ENCODE data around the gene CWF19L1. TPM values are rescaled to one million over a fixed set of nuclear protein-coding genes. Genes with fewer than 3 reads are reported as not detected.

The CWF19L1 gene
- polyA plus RNA-seq, 1 donor: 38.8 TPM

GRCh38 chr10:100253041-100253440, 14.4 kb downstream of the CWF19L1 start:
- DNase-seq: no peak

DNA sequence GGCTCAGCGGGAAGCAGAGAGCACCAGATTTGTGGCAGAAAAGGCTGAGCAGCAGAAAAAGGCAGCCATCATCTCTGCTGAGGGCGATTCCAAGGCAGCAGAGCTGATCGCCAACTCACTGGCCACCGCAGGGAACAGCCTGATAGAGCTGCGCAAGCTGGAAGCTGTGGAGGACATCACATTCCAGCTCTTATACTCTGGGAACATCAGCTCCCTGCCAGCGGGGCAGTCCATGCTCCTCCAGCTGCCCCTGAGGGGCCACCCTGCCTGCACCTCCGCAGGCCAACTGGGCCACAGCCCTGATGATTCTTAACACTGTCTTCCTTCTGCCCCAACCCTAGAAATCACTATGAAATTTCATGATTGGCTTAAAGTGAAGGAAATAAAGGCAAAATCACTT, 18.6 kb downstream of the CWF19L1 start:
- no peak for DNase-seq

- no peak for DNase-seq
Observed at GRCh38 chr10:100245484-100246220, 21.8 kb downstream of the CWF19L1 start.

GRCh38 chr10:100239851-100240250, 27.6 kb downstream of the CWF19L1 start:
- no peak for DNase-seq

GRCh38 chr10:100238429-100238828, 29.0 kb downstream of the CWF19L1 start:
- no peak for DNase-seq

- no peak for DNase-seq
Observed at GRCh38 chr10:100232101-100232500, 35.3 kb downstream of the CWF19L1 start.

- no peak for DNase-seq
Observed at GRCh38 chr10:100229819-100230422, 37.5 kb downstream of the CWF19L1 start.

DNA sequence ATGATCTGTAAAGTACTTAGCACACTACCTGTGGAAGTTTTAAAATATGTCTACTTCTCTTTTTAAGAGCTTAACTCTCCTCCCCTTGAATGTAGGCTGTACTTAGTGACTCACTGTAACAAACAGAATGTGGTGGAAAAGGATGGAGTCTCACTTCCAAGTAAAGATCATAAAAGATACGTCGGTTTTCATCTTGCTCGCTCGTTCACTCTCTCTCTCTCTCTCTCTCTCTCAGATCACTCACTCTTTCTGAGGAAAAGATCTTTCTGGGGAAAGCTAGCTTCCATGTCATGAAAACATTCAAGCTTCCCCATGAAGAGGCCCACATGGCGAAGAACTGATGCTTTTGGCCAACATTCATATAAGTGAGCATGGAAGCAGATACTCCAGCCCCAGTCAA, 43.6 kb downstream of the CWF19L1 start:
- DNase-seq: no peak

GRCh38 chr10:100222529-100222928, 44.9 kb downstream of the CWF19L1 start:
- DNase-seq: no peak

DNA sequence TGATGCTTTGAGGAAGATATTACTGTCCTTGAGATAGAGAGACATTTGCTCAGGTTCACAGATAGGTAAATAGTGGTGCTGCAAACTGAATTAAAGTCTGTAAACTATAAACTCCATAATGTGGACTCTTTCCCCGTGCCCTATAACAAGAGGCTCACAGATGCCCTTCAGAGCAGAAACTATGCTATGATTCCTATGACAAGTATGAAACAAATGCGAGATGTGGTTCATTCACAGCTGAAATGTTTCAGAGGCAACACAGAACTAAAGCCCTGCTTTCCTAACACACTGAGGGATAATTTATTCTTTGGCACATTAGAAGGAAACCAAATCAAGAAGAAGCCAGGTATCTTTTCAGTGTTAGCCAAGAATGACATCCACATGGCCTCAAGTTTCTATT, 51.4 kb downstream of the CWF19L1 start:
- no peak for DNase-seq

DNA sequence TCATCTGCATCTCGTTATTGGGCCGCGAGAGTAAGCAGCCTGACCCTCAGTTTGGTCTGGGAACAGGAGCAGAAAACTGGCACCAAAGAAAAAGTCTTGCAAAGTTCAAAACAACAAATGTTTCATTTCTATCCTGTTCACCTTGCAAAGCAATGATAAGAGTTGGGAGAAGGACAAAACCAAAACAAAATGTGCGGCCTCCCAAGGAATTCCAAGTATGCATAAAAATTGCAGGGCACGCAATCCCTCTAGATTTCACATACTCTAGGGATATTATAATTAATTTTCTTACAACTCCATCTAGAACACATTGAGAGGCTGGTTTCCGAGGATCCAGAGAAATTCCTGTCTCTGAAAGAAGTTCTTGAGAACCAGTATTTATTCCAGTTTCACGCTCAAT, 58.1 kb downstream of the CWF19L1 start:
- no peak for DNase-seq

DNA sequence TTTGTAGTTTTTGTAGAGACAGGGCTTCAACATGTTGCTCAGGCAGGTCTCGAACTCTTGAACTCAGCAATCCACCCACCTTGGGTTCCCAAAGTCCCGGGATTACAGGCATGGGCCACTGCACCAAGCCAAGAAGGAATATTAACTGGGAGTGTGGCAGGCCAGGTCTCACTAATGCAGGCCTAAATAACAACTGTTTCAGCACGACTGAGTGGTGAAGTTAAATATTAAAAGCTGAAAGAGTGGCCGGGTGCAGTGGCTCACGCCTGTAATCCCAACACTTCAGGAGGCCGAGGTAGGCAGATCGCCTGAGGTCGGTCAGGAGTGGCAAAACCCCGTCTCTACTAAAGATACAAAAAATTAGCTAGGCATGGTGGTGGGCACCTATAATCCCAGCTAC, 59.2 kb downstream of the CWF19L1 start:
- no peak for DNase-seq

DNA sequence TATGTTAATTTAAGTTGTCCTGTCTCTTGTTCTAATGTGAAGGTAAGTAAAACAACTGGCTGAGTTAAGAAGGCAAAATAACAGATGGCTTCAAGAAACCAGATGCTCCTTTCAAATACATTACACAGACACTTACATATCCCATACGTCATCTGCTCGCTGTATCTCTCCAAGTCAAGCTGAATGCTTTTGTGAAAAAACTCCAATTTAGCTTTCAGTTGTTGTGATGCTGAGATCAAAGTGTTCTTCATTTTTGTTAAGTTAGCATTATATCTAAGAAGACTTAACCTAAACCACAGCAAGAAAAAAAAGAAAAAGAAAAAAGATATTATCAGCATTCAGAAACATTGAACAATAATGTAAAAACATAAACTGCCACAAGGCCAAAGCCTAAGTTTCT, 63.1 kb downstream of the CWF19L1 start:
- DNase-seq: no peak

GRCh38 chr10:100201549-100201948, 65.9 kb downstream of the CWF19L1 start:
- DNase-seq: no peak

DNA sequence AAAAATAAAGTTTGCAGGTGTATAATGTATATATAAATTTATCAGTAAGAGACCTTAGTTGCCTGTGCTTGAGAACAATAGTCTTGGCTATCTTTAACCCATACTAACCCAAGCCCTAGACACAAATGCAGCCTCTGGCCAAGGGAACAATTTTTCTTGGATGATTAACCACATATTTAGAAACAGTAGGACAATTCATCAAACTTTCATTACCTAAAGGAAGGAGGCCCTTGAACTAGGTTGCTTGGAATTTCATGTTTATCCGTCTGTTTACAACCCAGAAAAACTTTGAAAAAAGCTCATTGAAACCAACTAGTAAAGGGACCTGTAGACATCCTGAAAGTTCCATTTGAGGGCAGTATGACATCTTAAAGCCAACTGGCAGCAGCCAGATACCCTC, 72.7 kb downstream of the CWF19L1 start:
- DNase-seq: no peak

DNA sequence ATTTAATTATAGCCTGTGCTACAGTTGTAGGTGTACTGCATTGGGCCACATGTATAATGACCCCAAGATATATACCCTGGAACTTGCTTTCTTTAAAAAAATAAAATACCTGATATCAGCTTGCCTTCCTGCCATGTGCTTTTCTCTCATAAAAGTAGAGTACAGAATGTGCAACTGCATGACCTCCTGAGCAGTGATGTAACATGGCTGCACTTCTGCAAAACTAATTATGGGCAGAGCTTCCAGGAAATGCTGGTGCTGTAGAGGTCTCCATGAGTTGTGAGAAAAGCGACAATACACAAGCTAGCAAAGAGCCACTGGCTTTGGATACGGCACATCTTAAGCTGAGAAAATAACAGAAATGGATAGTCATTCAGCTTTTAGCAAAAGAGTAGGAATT, 75.1 kb downstream of the CWF19L1 start:
- DNase-seq: no peak

DNA sequence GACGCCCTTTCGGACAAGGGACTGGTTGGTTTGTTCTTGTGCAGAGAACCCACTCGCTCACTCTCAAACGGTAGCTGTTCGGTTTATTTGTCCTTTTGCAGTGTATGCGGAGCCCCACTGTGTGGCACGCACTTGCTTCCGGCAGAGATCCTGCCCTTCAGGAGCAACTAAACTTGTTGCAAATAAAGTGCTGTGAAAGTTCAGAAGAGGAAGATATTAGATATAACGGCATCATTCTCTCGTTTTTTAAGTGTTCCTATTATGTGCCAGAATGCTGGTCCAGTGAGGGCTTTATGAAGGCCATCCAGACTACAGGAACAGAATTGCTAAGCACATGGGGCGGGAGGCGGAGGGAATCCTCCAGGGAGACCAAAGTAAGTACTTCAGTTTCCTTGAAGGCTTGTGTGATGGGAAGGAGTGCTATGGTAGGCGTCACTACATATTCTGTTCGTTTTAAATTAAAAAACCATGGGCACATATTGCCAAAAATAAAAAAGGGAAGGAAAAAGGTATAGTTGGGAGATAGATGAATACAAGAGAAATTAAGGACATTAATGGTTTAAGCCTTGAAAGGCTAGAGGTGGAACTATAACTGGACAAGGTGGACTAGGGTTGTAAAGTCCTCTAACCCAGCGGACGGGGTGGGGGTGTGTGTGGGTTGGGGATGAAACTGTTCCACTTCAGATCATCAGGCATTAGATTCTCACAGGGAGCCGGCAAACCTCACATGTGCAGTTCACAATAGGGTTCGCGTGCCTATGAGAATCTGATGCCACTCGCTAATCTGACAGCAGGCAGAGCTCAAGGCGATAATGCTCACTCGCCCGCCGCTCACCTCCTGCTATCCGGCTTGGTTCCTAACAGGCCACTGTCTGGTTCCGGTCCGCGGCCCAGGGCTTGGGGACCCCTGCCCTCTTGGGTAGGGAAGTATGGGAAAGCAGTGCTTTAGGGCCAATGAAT, 80.9 kb downstream of the CWF19L1 start:
- no peak for DNase-seq

- DNase-seq: peak; percentile 94
Observed at GRCh38 chr10:100185364-100186252, 81.8 kb downstream of the CWF19L1 start, which contains the start of gene ERLIN1. TSS of gene ERLIN1 (minus strand) at chr10:100186029. CDS start at chr10:100185626, 403 bp downstream.

- DNase-seq: peak; percentile 36
Observed at GRCh38 chr10:100184840-100185239, 82.6 kb downstream of the CWF19L1 start.

GRCh38 chr10:100184426-100184825, 83.0 kb downstream of the CWF19L1 start:
- no peak for DNase-seq

DNA sequence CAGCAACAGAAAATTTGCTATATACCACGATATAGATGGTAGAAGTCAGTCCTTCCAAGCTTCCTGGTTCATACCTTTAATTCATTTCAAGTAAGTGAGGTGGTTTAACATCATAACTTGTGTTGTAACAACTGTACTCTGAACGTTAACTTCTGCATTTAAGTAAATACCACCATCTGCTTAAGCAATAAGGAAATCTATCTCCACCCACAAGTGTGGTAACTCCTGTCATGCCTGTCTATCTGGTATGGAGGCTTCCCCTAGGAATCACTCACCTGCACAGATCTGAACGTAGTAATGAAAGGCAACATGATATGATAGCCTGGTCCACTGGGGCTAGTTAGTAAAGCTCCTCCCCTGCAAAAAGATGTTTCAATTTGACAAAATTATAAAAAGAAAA, 84.0 kb downstream of the CWF19L1 start:
- DNase-seq: no peak

- no peak for DNase-seq
Observed at GRCh38 chr10:100182908-100183307, 84.5 kb downstream of the CWF19L1 start.

All from left kidney (tissue), 2 donors.